GM12801 (cell line): Measurements from ENCODE around the gene MPV17L2.

ENCODE experiments used
- TF ChIP-seq, protein P1 (sequence below): IDR thresholded peaks from one replicate; pipeline ENCODE4 v1.5.1; 2011; ENCODE audit warnings: control low read depth; ENCODE audit not compliant: insufficient read length; ENCODE audit errors: extremely low read depth

MPV17L2 gene

GRCh38 chr19:18230941-18231734 lies 38.1 kb downstream of the MPV17L2 start:
- TF ChIP-seq, protein P1, sequence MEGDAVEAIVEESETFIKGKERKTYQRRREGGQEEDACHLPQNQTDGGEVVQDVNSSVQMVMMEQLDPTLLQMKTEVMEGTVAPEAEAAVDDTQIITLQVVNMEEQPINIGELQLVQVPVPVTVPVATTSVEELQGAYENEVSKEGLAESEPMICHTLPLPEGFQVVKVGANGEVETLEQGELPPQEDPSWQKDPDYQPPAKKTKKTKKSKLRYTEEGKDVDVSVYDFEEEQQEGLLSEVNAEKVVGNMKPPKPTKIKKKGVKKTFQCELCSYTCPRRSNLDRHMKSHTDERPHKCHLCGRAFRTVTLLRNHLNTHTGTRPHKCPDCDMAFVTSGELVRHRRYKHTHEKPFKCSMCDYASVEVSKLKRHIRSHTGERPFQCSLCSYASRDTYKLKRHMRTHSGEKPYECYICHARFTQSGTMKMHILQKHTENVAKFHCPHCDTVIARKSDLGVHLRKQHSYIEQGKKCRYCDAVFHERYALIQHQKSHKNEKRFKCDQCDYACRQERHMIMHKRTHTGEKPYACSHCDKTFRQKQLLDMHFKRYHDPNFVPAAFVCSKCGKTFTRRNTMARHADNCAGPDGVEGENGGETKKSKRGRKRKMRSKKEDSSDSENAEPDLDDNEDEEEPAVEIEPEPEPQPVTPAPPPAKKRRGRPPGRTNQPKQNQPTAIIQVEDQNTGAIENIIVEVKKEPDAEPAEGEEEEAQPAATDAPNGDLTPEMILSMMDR = no peak

DNA sequence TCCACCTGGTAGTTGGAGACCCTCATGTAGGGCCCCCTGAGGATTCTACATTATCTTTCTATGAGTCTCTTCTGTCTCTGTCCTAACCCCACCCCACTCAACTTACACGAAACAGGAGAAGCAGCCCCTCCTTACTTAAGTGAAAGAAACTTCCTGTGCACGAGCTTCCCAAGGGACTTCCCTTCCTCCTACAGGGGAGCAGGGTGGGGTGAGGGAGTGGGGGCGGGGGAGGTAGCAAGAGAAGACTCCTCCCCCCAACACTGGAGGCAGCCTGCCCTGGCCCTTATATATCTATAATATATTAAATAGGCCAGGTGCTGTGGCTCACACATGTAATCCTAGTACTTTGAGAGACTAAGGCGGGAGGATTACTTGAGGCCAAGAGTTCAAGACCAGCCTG lies 38.8 kb downstream of the MPV17L2 start:
- TF ChIP-seq, protein P1 = no peak

DNA sequence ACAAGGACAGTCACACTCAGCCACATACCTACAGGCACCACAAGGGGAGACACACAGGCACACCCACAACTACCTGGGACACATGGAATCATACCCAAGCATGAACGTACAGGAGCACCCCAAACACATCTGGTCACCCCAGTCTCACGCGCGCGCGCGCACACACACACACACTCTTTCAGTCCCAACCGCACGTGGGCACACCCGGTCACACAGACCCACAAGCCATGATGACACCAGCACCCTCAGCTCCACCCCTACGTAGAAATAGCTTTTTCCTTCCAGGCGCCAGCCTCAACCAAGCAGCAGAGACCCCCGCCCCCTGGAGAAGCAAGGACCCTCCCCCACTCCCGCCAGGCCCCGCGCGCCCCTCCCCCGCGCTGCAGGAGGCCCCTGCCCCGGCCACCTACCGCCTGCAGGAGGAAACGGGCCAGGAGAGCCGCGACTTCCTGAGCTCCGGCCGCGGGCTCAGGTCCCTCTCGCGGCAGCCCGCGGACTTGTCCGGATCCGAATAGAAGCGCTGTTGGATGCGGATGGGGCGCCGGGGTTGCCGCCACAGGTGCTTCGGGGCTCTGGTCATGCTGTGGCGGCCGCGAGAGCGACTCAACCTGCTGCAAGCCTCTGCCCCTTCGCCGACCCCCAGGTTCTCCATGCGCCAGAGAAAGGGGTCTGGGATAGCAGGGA lies 39.7 kb downstream of the MPV17L2 start:
- TF ChIP-seq, protein P1 = no peak

GRCh38 chr19:18233224-18233825 lies 40.3 kb downstream of the MPV17L2 start:
- TF ChIP-seq, protein P1 = no peak

GRCh38 chr19:18234194-18234593 lies 41.2 kb downstream of the MPV17L2 start:
- TF ChIP-seq, protein P1 = no peak

GRCh38 chr19:18239303-18239702 lies 46.3 kb downstream of the MPV17L2 start:
- TF ChIP-seq, protein P1 = no peak

DNA sequence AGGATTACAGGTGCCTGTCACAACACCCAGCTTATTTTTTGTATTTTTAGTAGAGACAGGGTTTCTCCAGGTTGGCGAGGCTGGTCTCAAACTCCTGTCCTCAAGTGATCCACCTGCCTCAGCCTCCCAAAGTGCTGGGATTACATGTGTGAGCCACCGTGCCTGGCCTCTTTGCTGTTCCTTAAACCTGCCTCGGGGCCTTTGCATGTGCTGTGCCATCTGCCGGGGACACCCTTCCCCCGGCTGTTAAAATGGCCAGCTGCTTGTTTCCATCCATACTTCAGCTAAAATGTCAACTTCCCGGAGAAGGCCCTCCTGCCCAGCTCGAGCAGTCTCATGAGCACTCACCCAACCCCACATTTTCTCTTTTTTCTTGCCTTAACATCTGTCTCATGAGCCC lies 52.3 kb downstream of the MPV17L2 start:
- TF ChIP-seq, protein P1 = no peak
